HT1080 (cell line): Measurements from ENCODE around the gene IGFBP7. TPM values are rescaled to one million over a fixed set of nuclear protein-coding genes. Genes with fewer than 3 reads are reported as not detected.
"Not testable (repeated sequence)": the region's sequence is repeated elsewhere in the genome, so short reads cannot be mapped to it uniquely, and the experiment has no call there.

Experiments
- DNase-seq: peaks from one replicate; pipeline ENCODE4 v3.0.0-alpha.2; 2015; ENCODE audit warnings: low read depth
- total RNA-seq: library from RNA; depleted of rRNA; stranded (reverse); fragments of >200 nt; shearing (Covaris generic); gene quantifications from 2 replicates; pipeline ENCODE4 v1.2.3, GENCODE V29; 2014

IGFBP7 gene
- total RNA-seq, 1 experiment from 2014 or later = 65.0 TPM

DNA sequence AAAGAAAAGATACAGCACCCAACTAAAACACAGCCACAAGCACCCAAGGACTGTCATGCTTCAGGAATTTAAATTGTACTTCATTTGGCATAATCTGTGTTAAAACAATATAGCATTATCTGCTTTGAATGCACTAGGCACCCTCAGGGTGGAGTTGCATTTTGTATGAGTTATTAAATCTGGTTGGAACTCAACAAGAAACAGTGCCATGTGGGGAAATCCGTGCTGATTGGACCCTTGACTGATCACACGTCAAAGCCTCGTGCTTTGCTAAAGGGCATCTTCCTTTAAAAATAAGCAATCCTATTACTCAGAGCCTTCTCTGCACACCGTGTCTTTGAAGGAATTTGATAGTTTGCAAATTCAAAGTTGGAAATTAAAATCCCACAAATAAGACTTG lies 35.4 kb downstream of the IGFBP7 start:
- peak; percentile 17 for DNase-seq

- no peak for DNase-seq
These were observed 36.6 kb downstream of the IGFBP7 start for GRCh38 chr4:57073559-57073958.

DNA sequence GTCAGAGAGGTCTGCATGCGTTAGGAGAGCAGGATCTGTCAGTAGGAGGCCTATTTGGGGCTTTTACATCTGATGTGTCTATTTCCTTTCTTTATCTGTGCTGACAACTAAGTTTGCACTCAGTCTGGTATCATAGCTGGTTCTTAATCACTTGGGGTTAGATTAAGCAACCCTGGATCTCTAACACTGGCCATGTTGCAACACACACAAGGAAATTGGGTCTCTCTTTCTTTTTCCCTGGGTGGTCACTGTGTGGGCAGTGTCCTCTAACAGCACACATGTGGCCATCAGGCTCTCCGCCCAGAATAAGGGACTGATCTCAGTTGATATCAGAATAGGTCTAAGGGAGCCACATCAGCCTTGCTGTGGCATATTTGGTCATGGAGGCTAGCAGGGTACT lies 38.9 kb downstream of the IGFBP7 start:
- DNase-seq = no peak

GRCh38 chr4:57070461-57070860 lies 39.7 kb downstream of the IGFBP7 start:
- no peak for DNase-seq

- no peak for DNase-seq
These were observed 41.8 kb downstream of the IGFBP7 start for GRCh38 chr4:57068237-57068981.

DNA sequence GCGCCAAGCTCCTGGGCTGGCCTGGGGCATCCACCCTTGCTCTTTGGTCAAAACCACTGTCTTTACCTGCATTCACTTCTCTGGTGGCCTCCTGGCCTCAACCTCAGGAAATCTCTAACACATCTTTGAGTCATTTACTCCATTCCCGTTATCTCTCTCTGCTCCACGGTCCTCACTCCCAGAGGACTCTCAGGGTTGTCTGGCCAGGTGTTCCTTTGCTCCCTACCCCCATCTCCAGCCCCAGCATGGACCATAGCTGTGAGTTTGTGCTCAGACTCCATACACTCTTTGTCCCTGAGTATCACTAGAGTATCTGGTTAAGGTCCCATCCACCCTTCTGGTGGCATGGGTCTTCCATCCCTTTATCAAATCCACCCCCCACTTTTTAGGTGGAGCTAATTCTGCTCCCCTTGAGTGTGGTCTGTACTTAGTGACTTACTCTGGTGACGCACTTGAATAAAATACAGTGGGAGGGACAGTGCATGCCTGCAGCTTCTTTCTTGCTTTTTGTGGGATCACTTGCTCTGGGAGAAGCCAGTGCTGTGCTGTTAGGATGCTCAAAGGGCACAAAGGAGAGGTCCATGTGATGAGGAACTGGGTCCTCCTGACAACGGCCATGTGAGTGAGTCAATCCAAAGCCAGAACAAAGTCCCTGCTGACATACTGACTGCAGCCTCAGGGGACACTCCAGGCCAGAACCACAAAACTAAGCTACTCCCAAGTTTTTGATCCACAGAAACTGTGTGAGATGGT lies 44.3 kb downstream of the IGFBP7 start:
- DNase-seq = peak; percentile 37

- peak; percentile 89 for DNase-seq
These were observed 45.1 kb downstream of the IGFBP7 start for GRCh38 chr4:57064811-57065711.

DNA sequence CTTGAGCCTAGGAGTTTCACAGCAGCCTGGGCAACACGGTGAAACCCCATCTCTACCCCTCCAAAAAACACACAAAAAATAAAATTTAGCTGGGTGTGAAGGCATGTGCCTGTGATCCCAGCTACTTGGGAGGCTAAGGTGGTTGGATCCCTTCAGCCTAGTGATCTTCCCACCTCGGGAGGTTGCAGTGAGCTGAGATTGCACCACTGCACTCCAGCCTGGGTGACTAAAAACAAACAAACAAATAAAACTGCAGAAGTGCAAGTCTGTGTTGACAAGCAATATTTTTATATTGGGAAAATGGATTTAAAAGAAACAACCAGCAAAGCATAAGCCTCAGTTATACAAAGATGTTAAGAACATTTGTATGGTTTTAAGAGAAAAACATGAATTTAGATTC lies 46.1 kb downstream of the IGFBP7 start:
- no peak for DNase-seq

DNA sequence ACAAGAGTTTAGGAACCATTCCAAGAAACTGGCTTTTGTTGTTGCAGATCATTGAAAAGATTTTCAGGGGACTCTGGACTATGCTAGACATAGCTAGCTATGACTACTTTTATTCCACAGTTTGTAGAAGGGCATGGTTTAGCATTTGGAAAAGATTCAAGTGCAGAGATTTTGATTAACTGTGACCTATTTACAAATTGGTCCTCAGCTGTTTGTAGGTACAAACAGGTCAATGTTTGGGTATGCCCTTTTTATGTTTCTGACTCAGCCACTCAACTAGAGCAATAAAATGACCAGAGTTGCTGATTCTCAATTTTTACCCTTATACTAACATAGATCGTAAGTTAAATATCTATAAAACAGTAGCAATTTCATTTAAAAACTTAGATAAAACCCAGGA lies 46.7 kb downstream of the IGFBP7 start:
- no peak for DNase-seq

DNA sequence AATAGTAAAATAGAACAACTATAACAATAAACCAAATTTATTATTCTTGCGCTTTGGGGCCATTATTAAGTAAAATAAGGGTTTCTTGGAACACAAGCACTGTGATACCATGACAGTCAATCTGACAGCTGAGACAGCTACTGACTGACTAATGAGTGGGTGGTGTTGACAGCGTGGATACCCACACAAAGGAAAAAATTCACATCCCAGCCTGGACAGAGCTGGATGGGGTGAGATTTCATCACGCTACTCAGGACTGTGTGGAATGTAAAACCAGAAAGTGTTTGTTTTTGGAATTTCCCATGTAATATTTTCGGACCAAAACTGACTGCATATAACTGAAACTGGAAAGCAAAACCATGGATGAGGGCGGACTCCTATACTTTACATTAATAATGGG lies 48.8 kb downstream of the IGFBP7 start:
- no peak for DNase-seq

DNA sequence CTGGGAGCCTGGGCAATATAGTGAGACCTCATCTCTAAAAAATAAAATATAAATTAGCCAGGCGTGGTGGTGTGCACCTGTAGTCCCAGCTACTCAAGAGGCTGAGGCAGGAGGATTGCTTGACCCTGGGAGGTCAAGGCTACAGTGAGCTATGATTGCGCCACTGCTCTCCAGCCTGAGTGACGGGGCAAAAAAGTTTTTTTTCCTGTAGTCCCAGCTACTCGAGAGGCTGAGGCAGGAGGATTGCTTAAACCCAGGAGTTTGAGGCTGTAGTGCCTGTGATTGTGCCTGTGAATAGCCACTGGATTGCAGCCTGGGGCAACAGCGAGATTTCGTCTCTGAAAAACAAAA lies 49.5 kb downstream of the IGFBP7 start:
- not testable (repeated sequence) for DNase-seq

DNA sequence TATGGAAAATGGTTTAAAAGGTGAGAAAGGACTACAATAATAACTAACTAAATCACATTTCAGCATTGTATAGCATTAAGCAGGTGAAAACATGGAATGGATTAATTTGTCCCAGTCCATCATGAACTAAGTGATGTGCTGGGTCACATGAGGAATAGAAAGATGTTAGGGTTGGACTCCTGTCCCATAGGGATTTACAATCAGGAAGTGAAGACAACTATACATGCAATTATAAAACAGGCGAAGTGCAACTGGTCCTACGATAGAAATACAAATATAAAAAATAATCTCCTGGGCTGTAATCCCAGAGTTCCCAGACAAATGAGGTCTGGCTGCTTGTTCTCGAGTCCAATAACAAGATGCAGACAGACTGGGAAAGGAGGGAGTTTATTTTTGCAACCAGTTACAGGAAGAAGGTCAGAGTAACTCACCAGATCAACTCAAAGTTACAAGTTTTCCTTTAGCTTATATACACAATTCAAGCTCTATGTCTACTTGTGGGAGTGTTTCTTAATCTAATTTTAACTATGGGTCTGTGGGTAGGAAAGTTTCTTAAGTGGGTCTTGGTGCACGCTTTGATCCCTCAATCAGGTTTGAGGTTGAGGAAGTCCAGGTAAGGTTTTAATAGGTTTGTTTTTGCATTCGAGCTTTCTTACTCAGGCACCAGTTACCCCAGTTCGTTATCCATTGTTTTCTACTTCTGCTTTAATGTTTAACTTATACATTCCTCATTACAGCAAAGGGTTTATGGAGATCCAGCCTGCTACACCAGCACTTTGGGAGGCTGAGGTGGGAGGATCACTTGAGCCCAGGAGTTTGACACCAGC lies 50.1 kb downstream of the IGFBP7 start:
- no peak for DNase-seq

DNA sequence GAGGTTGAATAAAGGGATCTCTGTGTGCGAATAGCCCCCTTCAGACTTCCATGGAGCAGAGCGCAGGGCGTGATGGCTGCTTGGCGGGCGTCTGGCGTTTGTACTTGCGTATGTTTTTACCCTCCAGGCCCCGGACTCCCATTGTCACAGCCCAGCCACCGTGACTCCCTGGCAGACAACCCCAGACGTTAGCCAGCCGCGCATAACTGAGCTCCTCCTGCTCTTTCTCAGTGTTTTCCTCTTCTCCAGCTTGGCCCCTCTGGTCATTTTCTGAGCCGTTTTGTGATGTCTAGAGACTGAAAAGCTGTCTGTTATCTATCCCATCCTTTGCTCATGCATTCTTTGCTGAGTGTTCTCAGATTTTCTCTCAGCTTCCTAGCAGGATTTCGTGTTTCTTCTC lies 54.3 kb downstream of the IGFBP7 start:
- DNase-seq = no peak

GRCh38 chr4:57053508-57053907 lies 56.7 kb downstream of the IGFBP7 start:
- peak; percentile 24 for DNase-seq

GRCh38 chr4:57051524-57051923 lies 58.7 kb downstream of the IGFBP7 start:
- no peak for DNase-seq

GRCh38 chr4:57051095-57051494 lies 59.1 kb downstream of the IGFBP7 start:
- DNase-seq = no peak

DNA sequence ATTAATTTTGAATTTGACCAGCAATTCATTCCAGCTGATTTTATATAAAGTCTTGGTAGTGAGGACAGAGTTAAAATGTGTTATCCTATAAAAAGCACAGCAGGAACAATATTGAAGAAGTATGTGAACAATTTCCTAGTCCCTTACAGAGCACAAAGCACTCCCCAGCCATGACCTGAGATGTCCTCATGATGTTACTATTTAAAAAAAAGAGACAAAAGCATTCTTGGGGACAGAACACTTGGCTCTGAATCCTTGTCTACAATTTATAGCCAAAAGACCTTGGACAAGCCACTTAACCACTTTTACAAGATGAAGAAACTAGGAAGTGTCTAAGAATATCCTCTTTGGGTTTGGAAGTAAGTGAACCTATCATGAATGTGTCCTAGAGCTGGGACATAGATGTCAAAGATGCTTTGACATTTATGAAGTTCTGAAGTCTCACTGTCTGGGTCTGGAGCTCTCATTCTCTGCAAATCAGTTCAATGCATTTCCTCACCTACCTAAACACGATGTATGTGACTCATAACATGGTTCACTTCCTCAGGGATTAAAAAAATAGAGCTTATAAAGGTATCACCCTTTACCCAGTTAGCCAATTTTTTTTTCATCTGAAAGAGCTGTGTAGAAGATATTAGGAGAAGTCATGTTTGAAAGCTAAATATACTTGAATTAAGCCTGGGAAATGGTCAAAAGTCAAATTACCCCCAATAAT lies 61.4 kb downstream of the IGFBP7 start:
- peak; percentile 62 for DNase-seq

DNA sequence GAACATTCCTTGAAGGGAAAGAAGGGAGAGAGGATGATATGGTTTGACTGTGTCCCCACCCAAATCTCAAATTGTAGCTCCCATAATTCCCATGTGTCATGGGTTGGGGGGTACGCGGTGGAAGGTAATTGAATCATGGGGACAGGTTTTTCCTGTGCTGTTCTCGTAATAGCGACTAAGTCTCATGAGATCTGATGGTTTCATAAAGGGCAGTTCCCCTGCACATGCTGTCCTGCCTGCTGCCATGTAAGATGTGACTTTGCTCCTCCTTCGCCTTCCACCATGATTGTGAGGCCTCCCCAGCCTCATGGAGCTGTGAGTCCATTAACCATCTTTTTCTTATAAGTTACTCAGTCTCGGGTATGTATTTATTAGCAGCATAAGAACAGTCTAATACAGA lies 63.1 kb downstream of the IGFBP7 start:
- not testable (repeated sequence) for DNase-seq

- DNase-seq = peak; percentile 29
These were observed 65.2 kb downstream of the IGFBP7 start for GRCh38 chr4:57044996-57045395.

GRCh38 chr4:57044279-57044678 lies 65.9 kb downstream of the IGFBP7 start:
- DNase-seq = no peak
